Suppressor macrophage (primary cell): ENCODE results near the gene TLCD5.
A peak's percentile ranks its signal among the peaks of the same experiment; 100 is the strongest.

Experiments
- DNase-seq, 4 experiments: peaks; one replicate each; pipeline ENCODE4 v3.0.0-alpha.2; 2020 to 2022
- total RNA-seq, 17 experiments: gene quantifications; one replicate each; lab custom pipeline; 2026; ENCODE audit warnings: mixed read lengths in 6 of 17, inconsistent platforms in 3 of 17; lab: John Stamatoyannopoulos, UW

Gene TLCD5
- 0 to 1.3 (median 0.03) reads per million in 17 experiments for total RNA-seq

GRCh38 chr11:120324932-120325810 is at the start of gene TLCD5:
Gene TLCD5, plus strand, starts transcription at chr11:120325299. Its CDS starts 2,143 bp downstream, at chr11:120327442.
- peak in 2 of 4 experiments; percentile 17 to 35 for DNase-seq

GRCh38 chr11:120279502-120279901 is 45.6 kb upstream of the TLCD5 start:
- DNase-seq: no peak

GRCh38 chr11:120280600-120281051 is 44.5 kb upstream of the TLCD5 start:
- DNase-seq: no peak

DNA sequence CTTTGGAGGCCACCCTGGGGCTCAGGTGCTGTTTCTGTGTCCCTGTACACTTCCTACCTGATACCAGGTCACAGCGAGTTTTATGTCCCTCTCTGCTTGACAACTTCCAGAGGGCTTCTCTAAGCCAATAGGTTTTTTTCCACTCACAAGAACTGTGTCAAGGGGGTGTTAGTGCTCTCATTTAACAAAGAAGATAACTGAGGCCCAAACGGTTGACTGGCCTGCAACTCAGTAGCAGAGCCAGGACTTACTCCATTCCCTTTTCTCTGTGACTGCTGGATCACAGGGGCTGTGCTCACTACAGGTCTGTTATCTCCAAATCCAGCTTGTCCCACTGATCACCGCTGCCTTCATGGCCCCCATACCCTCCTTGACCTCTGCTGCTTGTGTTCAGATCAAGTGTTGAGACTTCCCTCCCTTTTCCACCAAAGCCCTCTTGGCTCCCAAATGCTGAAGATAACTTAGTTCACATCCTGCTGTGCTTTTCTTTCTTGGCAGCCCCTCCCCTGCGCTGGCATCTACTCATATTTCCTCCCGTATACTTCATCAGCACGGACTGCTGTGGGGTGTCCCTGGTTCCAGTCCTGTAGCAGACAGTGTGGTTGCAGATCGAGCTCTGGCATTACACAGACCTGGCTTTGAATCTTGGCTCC is 43.8 kb upstream of the TLCD5 start:
- no peak for DNase-seq

- no peak for DNase-seq
These were observed 42.0 kb upstream of the TLCD5 start for GRCh38 chr11:120283124-120283523.

- no peak for DNase-seq
These were observed 40.8 kb upstream of the TLCD5 start for GRCh38 chr11:120284272-120284671.

- no peak for DNase-seq
These were observed 39.8 kb upstream of the TLCD5 start for GRCh38 chr11:120285256-120285655.

DNA sequence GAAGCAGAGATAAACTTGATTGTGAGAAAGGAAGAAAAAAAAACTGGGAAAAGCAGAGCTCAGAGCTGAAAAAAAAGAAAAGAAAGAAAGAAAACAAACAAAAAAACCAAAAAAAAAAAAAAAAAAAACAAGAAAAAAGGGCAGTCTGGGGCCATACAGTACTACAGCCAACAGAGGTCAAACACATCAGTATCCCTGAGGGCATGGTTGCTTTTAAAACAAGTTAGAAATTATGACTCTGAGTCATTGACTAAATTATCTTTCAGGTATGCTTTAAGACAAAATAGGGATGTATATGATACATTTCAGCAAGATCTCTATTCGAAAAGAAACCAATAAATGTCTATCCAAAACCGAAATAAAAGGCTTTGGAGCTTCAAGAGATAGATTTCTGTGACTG is 37.1 kb upstream of the TLCD5 start:
- DNase-seq: no peak

- DNase-seq: peak in 3 of 4 experiments; percentile 23 to 29 (median 24)
These were observed 35.7 kb upstream of the TLCD5 start for GRCh38 chr11:120289426-120289825.

DNA sequence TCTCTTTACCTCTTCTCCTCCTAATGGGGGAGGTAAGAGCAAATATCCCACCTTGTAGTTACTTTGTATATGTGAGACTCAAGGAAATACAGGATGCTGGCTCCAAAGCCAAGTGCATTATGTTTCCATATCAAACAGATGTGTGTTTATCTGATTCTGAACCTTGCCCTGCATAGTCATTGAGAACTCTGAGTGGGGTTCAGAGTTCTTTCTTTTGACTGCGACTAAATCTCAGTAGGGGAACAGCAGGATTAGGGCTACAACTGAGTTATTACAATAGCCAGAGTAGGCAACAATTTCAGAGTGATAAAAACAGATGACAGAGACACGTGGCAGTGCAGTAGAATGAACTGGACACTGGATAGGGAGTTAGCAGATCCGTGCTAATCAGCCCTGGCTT is 34.1 kb upstream of the TLCD5 start:
- DNase-seq: no peak

DNA sequence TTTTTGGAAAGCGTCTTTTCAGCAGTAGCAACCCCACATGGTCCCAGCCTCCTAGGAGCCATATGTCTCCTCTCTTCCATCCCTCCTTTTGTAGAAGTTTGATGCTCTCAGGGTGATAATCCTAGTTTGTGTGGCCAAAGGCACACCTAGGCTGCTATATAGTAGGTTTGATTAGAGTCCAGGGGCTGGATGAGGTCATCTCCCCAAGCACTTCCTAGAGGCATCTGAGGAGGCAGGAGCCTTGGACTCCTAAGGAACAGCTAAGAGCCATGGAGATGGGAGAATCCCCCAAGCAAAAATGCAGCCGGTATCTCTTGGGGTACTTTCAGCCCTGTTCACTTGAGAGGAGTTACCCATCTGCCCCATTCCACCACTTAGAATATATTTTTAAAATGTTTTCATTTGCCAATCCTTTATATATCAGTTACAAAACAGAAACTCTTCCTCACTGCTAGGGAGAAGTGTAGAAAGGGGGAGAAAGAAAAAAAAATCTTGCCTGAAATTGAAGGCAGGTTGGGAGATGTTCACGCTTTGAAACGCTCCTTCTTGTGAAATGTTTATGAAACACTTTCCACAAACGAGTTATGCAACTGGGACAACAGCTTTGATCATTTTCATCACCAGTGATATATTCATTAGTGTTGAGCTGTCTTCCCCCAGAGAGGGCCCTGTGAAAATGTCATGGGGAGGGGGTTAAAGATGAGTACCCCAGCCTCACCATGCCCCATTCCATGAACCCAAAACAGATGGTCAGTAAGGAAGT is 31.9 kb upstream of the TLCD5 start:
- DNase-seq: no peak

- DNase-seq: no peak
These were observed 31.0 kb upstream of the TLCD5 start for GRCh38 chr11:120294096-120294495.

GRCh38 chr11:120295099-120295498 is 30.0 kb upstream of the TLCD5 start:
- DNase-seq: no peak

DNA sequence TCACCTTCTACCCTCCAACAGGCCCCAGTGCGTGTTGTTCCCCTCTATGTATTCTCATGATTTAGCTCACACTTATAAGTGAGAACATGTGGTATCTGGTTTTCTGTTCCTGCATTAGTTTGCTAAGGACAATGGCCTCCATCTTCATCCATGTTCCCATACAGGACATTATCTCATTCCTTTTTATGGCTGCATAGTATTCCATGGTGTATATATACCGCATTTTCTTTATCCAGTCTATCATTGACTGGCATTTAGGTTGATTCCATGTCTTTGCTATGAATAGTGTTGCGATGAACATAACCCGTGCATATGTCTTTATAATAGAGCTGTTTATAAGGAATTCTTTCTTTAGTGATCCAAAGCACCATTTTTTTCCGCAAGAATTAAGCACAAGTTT is 28.5 kb upstream of the TLCD5 start:
- no peak for DNase-seq

DNA sequence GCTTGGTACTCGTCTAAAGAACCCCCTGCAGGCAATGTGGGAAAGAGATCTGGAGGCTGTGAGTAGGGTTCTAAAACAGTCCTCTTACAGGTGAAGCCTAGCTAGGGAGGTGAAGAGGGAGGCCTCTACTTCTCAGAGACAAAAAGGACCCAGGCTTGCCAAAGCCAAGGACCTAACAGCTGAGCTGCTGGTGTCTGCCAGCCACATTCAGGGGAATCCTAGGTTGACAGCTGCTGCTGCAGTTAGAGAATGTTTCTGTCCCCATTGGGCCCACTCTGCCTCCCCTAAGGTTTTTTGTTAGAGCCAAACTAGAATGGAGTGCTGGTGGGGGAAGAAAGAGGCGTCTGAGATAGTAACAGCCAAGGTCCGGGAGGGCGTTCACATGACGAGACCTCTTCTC is 26.6 kb upstream of the TLCD5 start:
- DNase-seq: no peak

DNA sequence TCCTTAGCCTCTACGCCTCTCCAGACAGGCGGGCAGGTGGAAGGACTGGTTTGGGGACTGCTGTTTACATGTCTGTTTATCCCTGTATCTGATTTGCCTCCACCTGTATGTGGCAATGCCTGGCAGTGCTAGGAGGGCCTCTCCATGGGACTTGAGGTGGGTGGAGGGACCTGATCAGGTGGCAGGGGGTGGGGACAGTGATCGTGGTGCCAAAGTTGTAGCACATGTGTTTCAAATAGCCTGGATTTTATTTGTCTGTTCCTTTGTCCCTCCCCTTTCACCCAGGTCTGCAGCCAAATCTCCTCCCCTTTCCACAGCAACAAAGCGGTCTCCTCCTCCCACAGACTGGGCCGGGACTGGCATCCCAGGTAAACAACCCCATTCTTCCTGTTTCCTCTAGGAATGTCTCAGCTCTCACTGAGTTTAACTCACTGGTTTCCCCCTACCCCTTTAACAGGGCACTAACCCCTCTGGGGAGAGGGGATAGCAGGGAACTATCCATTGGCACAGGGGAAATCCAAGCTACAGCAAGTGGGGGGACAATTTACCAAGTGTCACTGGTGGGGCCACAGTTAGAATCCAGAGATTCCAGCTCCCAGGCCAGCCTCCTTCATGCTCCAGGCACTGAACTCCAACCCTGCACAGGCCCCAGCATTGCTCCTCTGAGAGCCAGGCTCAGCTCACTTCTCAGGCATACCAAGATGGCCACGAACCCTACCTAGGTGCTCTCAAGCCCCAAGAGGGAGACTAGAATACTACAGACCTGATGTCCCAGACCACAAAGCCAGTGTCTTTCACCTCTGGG is 22.9 kb upstream of the TLCD5 start:
- DNase-seq: no peak

- DNase-seq: peak; percentile 83 to 91 (median 88)
These were observed 22.0 kb upstream of the TLCD5 start for GRCh38 chr11:120303004-120303637.

GRCh38 chr11:120304526-120304925 is 20.6 kb upstream of the TLCD5 start:
- peak in 3 of 4 experiments; percentile 37 to 49 (median 40) for DNase-seq

DNA sequence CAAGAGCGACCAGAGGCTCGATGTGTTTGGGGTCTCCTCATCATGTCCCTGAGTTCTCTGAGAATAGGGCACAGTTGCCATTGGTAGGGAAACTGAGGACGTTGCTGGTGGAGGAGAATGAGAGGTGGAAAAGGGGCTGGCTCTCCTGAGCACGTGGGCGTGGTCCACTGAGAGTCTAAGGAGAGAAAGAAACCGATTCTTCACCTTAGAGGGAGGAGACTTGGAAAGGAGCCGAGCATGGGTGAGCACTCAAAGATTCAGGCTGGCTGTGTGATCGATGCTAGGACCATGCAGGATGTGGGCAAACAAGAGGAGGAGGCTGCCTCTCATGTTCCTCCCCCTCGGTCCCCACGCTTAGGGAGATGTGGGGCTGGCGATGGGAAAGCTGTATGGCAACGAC is 19.8 kb upstream of the TLCD5 start:
- DNase-seq: no peak

DNA sequence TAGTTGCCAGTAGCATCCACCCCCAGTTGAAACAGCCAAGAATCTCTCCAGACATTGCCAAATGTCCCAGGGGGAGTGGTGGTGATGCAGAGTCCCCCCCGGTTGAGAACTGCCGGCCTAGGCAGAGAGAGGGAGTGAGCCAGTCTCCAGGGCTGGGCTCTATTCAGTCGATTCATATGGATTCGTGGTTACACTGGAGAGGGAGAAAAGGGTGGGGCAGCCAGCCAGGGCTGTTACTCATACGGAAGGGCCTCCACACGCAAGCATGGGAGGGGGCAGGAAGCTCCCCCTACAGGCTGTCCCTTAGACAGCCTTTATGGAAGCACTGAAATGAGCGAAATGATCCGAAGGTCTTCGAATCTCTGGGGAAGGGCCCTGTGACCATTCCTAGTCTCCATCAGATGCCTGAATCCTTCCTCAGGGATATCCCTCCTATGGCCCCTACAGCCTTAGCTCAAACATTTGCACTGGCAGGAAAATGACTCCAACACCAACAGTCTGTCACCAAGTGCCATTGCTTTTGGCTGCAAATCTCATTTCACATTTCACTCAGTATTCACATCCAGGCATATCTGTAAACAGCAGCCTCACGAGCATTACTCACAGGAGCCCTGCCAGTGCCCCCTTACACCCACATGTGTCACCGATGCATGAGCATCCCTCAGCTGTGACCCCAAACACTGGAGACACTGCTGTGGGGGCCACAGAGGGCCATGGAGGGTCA is 18.4 kb upstream of the TLCD5 start:
- no peak for DNase-seq

GRCh38 chr11:120307476-120307875 is 17.6 kb upstream of the TLCD5 start:
- DNase-seq: no peak
